Stimulated activated CD8-positive, alpha-beta memory T cell treated with anti-CD3 and anti-CD28 coated beads, Interleukin-15, amount 100 ng/mL, for 1 hour (primary cell): ENCODE data around the gene ECM2.

ENCODE experiments used
- DNase-seq: peaks from one replicate; pipeline ENCODE4 v3.0.0-alpha.2; 2020; ENCODE audit warnings: low read depth

Gene ECM2

GRCh38 chr9:92463984-92464383, 71.8 kb downstream of the ECM2 start:
- no peak for DNase-seq

GRCh38 chr9:92463387-92463786, 72.4 kb downstream of the ECM2 start:
- no peak for DNase-seq

GRCh38 chr9:92457576-92457975, 78.2 kb downstream of the ECM2 start:
- DNase-seq, result no peak

- DNase-seq, result no peak
Measured at GRCh38 chr9:92455217-92455616, 80.6 kb downstream of the ECM2 start.

GRCh38 chr9:92446536-92446935, 89.3 kb downstream of the ECM2 start:
- no peak for DNase-seq
